IMR-90 (cell line): ENCODE results near the gene SPATA17.

ENCODE experiments used
- CEBPB ChIP-seq: IDR thresholded peaks from 2 replicates; pipeline ENCODE4 v1.6.1; 2012; ENCODE audit warnings: low read depth, low read length, improper control_type of control experiment
- CHD1 ChIP-seq: IDR thresholded peaks from 2 replicates; pipeline ENCODE4 v1.6.1; 2012; ENCODE audit warnings: low read depth, low read length, improper control_type of control experiment
- FOS ChIP-seq: fragments of 150-350 bp; IDR thresholded peaks from 2 replicates; pipeline ENCODE4 v1.6.1; 2016; ENCODE audit warnings: low read depth, low read length
- MXI1 ChIP-seq: IDR thresholded peaks from 2 replicates; pipeline ENCODE4 v1.6.1; 2012; ENCODE audit warnings: low read depth, mild to moderate bottlenecking, low read length, moderate library complexity, borderline replicate concordance
- NFE2L2 ChIP-seq: fragments of 150-350 bp; IDR thresholded peaks from 2 replicates; pipeline ENCODE4 v1.6.1; 2016; ENCODE audit warnings: low read depth, mild to moderate bottlenecking, low read length
- POLR2A ChIP-seq: IDR thresholded peaks from 2 replicates; pipeline ENCODE4 v1.6.1; 2012; ENCODE audit warnings: mild to moderate bottlenecking, low read depth, low read length
- SMC3 ChIP-seq: fragments of 150-350 bp; IDR thresholded peaks from 2 replicates; pipeline ENCODE4 v1.6.1; 2016; ENCODE audit warnings: low read depth, mild to moderate bottlenecking, antibody characterized with exemption, low read length, moderate library complexity
- TF ChIP-seq, protein P1 (sequence below): conservative IDR thresholded peaks from 2 replicates; pipeline ENCODE4 v1.5.1; 2012; ENCODE audit warnings: mild to moderate bottlenecking, low read depth, low read length, improper control_type of control experiment

DNA sequence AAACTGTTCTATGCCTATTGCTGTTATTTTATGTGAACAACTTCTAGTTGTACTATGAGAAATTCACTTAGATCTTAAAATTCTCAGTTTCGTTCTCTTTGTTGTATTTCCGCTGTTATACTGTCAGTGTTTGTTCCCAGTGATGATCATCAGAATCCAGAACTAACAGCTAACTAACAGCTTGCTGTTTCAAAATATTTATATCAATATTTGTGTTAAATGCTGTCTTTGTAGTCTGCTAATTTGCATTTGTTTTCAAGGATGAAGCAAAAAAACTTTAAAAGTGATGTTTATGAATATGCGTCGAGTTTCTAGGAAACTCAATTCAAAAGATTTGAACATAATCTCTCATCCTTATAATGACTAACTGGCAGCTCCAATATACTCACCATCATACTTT, 84.5 kb downstream of the SPATA17 start:
- TF ChIP-seq, protein P1, sequence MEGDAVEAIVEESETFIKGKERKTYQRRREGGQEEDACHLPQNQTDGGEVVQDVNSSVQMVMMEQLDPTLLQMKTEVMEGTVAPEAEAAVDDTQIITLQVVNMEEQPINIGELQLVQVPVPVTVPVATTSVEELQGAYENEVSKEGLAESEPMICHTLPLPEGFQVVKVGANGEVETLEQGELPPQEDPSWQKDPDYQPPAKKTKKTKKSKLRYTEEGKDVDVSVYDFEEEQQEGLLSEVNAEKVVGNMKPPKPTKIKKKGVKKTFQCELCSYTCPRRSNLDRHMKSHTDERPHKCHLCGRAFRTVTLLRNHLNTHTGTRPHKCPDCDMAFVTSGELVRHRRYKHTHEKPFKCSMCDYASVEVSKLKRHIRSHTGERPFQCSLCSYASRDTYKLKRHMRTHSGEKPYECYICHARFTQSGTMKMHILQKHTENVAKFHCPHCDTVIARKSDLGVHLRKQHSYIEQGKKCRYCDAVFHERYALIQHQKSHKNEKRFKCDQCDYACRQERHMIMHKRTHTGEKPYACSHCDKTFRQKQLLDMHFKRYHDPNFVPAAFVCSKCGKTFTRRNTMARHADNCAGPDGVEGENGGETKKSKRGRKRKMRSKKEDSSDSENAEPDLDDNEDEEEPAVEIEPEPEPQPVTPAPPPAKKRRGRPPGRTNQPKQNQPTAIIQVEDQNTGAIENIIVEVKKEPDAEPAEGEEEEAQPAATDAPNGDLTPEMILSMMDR: no peak
- TF ChIP-seq POLR2A (no peak), CEBPB (no peak), SMC3 (no peak), CHD1 (no peak), MXI1 (no peak), FOS (no peak), NFE2L2 (no peak)
